ENCODE results near the gene ASB16. TPM values are rescaled to one million over a fixed set of nuclear protein-coding genes. Genes with fewer than 3 reads are reported as not detected.
A peak's percentile ranks its signal among the peaks of the same experiment; 100 is the strongest.

ASB16 gene
- total and polyA plus RNA-seq, 10 of the 15 experiments (the other 5 are each of a cell fraction or from before 2014, with no cell fraction given) = 0.07 to 1.1 (median 0.44) TPM; not detected in 5

GRCh38 chr17:44159519-44160210 lies 10.8 kb upstream of the ASB16 start (continued):
- TF ChIP-seq CREM (IDR thresholded peaks at IDR 0.05; ENCODE audit: low read depth) = no peak
- no peak for TF ChIP-seq CHD1 (IDR thresholded peaks at IDR 0.05; ENCODE audit: low read depth, low read length)
- peak; percentile 50; the same call in 1 of the 2 replicates for TF ChIP-seq USF2 (IDR thresholded peaks at IDR 0.05; ENCODE audit: borderline replicate concordance, low read depth, low read length)
- no peak for TF ChIP-seq ZBTB11 (CRISPR knock-in tag; IDR thresholded peaks at IDR 0.05)
- peak; percentile 75 for TF ChIP-seq RUNX3 (IDR thresholded peaks at IDR 0.05; ENCODE audit: low read length)
- no peak for TF ChIP-seq CEBPZ (IDR thresholded peaks at IDR 0.05; ENCODE audit: low read depth, low read length)
- TF ChIP-seq SMAD1 (IDR thresholded peaks at IDR 0.05; ENCODE audit: low read depth, partially characterized antibody) = no peak
- no peak for TF ChIP-seq SIX5 (IDR thresholded peaks at IDR 0.05; ENCODE audit: low read depth, low read length, severe bottlenecking)
- no peak for TF ChIP-seq CBX3 (IDR thresholded peaks at IDR 0.05; ENCODE audit: borderline replicate concordance, low read depth)
- TF ChIP-seq GATAD2B (conservative IDR thresholded peaks at IDR 0.05; ENCODE audit: low read depth) = no peak
- TF ChIP-seq, protein P1, sequence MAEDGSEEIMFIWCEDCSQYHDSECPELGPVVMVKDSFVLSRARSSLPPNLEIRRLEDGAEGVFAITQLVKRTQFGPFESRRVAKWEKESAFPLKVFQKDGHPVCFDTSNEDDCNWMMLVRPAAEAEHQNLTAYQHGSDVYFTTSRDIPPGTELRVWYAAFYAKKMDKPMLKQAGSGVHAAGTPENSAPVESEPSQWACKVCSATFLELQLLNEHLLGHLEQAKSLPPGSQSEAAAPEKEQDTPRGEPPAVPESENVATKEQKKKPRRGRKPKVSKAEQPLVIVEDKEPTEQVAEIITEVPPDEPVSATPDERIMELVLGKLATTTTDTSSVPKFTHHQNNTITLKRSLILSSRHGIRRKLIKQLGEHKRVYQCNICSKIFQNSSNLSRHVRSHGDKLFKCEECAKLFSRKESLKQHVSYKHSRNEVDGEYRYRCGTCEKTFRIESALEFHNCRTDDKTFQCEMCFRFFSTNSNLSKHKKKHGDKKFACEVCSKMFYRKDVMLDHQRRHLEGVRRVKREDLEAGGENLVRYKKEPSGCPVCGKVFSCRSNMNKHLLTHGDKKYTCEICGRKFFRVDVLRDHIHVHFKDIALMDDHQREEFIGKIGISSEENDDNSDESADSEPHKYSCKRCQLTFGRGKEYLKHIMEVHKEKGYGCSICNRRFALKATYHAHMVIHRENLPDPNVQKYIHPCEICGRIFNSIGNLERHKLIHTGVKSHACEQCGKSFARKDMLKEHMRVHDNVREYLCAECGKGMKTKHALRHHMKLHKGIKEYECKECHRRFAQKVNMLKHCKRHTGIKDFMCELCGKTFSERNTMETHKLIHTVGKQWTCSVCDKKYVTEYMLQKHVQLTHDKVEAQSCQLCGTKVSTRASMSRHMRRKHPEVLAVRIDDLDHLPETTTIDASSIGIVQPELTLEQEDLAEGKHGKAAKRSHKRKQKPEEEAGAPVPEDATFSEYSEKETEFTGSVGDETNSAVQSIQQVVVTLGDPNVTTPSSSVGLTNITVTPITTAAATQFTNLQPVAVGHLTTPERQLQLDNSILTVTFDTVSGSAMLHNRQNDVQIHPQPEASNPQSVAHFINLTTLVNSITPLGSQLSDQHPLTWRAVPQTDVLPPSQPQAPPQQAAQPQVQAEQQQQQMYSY (CRISPR knock-in tag; IDR thresholded peaks at IDR 0.05) = no peak
- TF ChIP-seq NFXL1 (IDR thresholded peaks at IDR 0.05; ENCODE audit: borderline replicate concordance) = no peak
- no peak for TF ChIP-seq TCF12 (IDR thresholded peaks at IDR 0.05; ENCODE audit: low read depth, low read length)
- TF ChIP-seq, protein P2, sequence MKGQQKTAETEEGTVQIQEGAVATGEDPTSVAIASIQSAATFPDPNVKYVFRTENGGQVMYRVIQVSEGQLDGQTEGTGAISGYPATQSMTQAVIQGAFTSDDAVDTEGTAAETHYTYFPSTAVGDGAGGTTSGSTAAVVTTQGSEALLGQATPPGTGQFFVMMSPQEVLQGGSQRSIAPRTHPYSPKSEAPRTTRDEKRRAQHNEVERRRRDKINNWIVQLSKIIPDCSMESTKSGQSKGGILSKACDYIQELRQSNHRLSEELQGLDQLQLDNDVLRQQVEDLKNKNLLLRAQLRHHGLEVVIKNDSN (IDR thresholded peaks at IDR 0.05; ENCODE audit: borderline replicate concordance, extremely low read length, insufficient read depth, low read depth, low read length) = peak; percentile 36
- TF ChIP-seq, protein P3, sequence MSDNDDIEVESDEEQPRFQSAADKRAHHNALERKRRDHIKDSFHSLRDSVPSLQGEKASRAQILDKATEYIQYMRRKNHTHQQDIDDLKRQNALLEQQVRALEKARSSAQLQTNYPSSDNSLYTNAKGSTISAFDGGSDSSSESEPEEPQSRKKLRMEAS (IDR thresholded peaks at IDR 0.05; ENCODE audit: low read depth, low read length) = no peak
- no peak for TF ChIP-seq ASH2L (IDR thresholded peaks at IDR 0.05; ENCODE audit: borderline replicate concordance, low read depth)
- TF ChIP-seq YY1 (IDR thresholded peaks at IDR 0.05; ENCODE audit: low read depth, low read length) = no peak
